ENCODE data around the gene RUNX2.
"Not testable (repeated sequence)": the region's sequence is repeated elsewhere in the genome, so short reads cannot be mapped to it uniquely, and the experiment has no call there.

- not testable (repeated sequence) for TF ChIP-seq ZNF114 (tag by site-specific recombination; IDR thresholded peaks at IDR 0.05); BCL11A (tag by site-specific recombination; IDR thresholded peaks at IDR 0.05; ENCODE audit: low read depth); KLF9 (tag by site-specific recombination; IDR thresholded peaks at IDR 0.05; ENCODE audit: low read depth); ZNF843 (tag by site-specific recombination; IDR thresholded peaks at IDR 0.05); ZNF19 (tag by site-specific recombination; IDR thresholded peaks at IDR 0.05; ENCODE audit: low read depth); REST (tag by site-specific recombination; IDR thresholded peaks at IDR 0.05); ZNF514 (tag by site-specific recombination; IDR thresholded peaks at IDR 0.05); ZBTB1 (tag by site-specific recombination; IDR thresholded peaks at IDR 0.05); ZNF580 (tag by site-specific recombination; IDR thresholded peaks at IDR 0.05); ZNF350 (tag by site-specific recombination; IDR thresholded peaks at IDR 0.05)
- TF ChIP-seq, protein P1, sequence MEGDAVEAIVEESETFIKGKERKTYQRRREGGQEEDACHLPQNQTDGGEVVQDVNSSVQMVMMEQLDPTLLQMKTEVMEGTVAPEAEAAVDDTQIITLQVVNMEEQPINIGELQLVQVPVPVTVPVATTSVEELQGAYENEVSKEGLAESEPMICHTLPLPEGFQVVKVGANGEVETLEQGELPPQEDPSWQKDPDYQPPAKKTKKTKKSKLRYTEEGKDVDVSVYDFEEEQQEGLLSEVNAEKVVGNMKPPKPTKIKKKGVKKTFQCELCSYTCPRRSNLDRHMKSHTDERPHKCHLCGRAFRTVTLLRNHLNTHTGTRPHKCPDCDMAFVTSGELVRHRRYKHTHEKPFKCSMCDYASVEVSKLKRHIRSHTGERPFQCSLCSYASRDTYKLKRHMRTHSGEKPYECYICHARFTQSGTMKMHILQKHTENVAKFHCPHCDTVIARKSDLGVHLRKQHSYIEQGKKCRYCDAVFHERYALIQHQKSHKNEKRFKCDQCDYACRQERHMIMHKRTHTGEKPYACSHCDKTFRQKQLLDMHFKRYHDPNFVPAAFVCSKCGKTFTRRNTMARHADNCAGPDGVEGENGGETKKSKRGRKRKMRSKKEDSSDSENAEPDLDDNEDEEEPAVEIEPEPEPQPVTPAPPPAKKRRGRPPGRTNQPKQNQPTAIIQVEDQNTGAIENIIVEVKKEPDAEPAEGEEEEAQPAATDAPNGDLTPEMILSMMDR (tag by site-specific recombination; IDR thresholded peaks at IDR 0.05) = not testable (repeated sequence)
Measured at GRCh38 chr6:45675166-45675565, 347.0 kb downstream of the RUNX2 start.
